Activated CD4-positive, alpha-beta T cell treated with anti-CD3 and anti-CD28 coated beads, Interleukin-2, amount 50 U/mL, for 16 hours (primary cell): ENCODE measurements around the gene AP3D1.
"Not testable (repeated sequence)": the region's sequence is repeated elsewhere in the genome, so short reads cannot be mapped to it uniquely, and the experiment has no call there.

Source experiments
- DNase-seq: peaks from one replicate; pipeline ENCODE4 v3.0.0-alpha.2; 2020

The AP3D1 gene

DNA sequence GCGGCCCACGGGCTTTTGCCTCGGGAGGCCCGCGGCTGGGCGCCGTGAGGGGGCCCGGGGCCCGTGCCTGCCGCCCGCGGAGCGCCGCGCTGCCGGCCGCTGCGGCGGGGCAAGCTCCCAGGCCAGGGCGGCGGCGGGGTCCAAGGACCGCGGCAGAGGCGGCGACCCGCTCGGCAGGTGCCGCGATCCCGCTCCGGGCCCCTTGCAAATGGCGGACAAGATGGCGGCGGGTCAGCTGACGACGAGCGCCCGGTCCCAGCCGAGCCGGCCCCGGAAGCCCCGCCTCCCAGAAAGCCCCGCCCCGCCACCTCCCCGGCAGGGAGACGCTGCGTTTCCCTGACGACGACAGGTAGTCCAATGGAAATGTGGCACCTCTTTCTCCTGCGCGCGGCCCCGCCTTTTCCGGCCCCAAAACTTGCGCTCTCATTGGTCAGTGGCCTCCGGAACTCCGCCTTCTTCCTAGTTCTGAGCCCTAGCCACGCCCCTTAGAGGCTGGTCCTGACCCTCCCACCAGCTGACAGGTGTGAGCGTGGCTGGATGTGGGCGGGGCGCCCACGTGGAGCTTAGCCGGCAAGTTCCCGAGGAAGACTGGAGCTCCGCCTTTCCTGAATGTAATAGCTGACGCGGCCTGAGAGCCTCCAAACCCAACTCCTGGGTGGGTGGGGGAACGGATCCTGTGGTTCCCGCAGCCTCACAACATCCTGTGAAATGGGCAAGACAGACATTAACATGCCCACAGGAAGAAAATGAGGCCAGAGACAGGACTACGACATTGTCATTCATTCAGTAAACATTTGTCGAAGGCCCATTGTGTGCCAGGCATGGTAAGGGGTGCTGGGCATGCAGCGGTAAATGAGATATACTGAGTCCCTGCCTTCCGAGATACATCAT, at the start of gene AP3D1:
AP3D1 (minus strand) TSS at position 228 of the 891 bp plus-strand sequence. CDS start 232 bp downstream, outside the sequence.
- peak; percentile 100 for DNase-seq

DNA sequence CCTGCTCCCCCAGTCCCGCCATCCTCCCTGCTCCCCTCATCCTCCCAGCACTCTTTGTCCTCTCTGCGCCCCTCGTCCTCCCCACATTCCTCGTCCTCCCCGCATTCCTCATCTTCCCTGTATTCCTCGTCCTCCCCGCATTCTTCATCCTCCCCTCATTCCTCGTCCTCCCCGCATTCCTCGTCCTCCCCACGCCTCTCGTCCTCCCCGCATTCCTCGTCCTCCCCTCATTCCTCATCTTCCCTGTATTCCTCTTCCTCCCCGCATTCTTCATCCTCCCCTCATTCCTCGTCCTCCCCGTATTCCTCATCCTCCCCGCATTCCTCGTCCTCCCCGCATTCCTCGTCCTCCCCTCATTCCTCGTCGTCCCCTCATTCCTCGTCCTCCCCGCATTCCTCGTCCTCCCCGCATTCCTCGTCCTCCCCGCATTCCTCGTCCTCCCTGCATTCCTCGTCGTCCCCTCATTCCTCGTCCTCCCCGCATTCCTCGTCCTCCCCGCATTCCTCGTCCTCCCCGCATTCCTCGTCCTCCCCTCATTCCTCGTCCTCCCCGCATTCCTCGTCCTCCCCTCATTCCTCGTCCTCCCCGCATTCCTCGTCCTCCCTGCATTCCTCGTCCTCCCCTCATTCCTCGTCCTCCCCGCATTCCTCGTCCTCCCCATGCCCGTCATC, 49.4 kb upstream of the AP3D1 start:
- DNase-seq: not testable (repeated sequence)

GRCh38 chr19:2199861-2200623, 48.7 kb upstream of the AP3D1 start:
- no peak for DNase-seq

DNA sequence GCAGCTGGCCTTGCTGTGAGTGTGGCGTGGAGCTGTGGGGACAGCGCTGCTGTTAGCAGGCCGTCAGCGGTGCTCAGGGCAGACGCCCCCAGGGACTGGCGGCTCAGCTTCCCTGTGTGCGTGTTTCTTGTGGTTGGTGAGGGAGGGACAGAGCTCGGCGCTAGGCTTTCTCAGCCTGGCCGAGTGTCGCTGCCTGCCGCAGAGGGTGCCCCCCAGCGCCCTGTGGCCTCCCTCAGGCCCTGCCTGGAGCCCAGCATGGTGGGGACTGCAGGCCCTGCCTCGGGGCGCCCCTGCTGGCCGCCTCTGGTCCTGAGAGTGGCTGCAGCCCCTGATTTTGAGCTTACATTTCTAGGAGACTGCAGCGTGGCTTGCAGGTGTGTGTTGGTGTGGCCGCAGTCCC, 47.8 kb upstream of the AP3D1 start:
- no peak for DNase-seq

GRCh38 chr19:2198317-2198716, 47.0 kb upstream of the AP3D1 start:
- no peak for DNase-seq

- no peak for DNase-seq
Observed at GRCh38 chr19:2197270-2197669, 45.9 kb upstream of the AP3D1 start.

- DNase-seq: no peak
Observed at GRCh38 chr19:2195914-2196313, 44.5 kb upstream of the AP3D1 start.

DNA sequence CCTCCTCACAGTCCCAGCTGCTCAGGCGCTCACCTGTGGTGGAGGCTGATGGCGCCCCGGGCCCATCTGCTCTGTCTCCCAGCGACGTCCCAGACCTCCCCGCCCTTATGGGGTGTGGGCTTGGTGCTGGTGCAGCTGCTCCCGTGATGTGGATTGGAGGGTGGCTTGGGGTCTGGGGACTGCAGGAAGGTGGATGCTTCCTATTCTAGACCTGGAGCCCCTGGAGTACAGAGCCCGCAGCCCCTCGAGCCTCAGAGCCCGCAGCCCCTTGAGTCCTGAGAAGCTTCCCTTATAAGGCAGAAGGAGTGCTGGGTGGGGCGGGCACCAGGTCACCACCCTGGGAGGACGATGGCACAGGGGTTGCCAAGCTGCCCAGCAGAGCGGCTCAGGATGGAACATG, 44.0 kb upstream of the AP3D1 start:
- DNase-seq: no peak

GRCh38 chr19:2194513-2195078, 43.2 kb upstream of the AP3D1 start:
- no peak for DNase-seq

- DNase-seq: no peak
Observed at GRCh38 chr19:2193807-2194206, 42.4 kb upstream of the AP3D1 start.

DNA sequence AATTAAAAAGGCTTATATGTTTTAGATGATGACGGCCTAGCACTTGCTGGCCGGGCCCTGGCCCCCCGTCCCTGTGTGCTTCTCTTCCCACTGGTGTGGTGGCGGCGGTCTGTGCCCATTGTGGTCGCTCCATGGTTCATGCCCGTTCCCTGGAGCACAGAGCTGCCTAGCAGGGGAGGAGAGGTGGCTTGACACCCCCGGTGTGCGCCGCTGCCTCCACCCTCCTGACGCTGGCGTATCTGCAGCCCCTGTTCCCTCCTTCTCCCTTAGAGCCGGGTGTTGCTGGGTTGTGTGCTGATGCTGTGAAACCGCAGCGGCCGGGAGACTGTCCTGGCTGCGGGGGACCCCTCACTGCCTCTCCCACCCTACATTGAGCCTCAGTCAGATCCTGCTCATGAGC, 41.5 kb upstream of the AP3D1 start:
- DNase-seq: no peak

GRCh38 chr19:2191456-2192310, 40.3 kb upstream of the AP3D1 start:
- no peak for DNase-seq

DNA sequence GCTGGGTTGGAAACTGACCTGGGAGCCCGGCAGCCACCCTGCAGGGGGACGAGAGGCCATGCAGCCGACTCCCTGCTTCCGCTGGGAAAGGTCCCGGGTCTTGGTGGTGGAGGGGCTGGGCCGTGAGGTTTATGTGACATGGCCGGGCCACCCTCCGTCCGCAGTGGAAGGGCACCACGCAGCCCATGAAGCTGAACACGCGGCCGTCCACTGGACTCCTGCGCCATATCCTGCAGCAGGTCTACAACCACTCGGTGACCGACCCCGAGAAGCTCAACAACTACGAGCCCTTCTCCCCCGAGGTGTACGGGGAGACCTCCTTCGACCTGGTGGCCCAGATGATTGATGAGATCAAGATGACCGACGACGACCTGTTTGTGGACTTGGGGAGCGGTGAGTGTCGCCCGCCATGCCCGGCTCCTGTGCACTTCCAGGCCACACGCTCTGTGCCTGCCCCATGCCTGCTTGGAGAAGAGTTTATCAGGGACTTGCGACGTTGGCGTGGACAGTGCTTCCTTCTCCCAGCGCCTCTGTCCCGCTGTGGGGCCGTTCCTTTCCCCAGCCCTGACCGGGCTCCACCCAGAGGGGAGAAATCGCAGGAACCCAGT, 39.6 kb upstream of the AP3D1 start:
- no peak for DNase-seq

- no peak for DNase-seq
Observed at GRCh38 chr19:2189880-2190279, 38.5 kb upstream of the AP3D1 start.

GRCh38 chr19:2188708-2189385, 37.5 kb upstream of the AP3D1 start:
- no peak for DNase-seq

DNA sequence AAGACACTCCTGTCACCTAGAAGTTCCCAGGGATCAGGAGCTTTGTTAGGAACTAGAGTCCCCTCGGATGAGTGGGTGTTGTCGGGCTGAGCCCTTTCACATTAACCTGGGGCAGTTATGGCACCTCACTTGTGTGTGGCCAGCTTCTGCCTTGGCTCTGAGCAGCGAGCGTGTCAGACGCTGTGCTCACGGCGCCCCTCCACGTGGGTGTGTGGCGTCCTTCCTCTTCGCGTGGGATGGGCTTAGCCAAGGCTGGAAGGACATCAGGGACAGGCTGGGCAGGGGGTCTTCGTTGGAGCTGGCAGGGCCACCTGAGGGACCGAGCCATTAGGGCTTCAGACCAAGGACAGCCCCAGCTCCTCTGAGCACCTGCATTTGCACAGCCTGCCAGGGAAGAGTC, 35.8 kb upstream of the AP3D1 start:
- DNase-seq: no peak

GRCh38 chr19:2186071-2186846, 34.9 kb upstream of the AP3D1 start:
- no peak for DNase-seq

GRCh38 chr19:2185734-2186070, 34.3 kb upstream of the AP3D1 start:
- DNase-seq: no peak

GRCh38 chr19:2184422-2184975, 33.1 kb upstream of the AP3D1 start:
- no peak for DNase-seq

GRCh38 chr19:2181633-2181997, 30.2 kb upstream of the AP3D1 start:
- no peak for DNase-seq
